Measurements from ENCODE around the gene THSD7A.

Gene THSD7A

GRCh38 chr7:11747715-11748485 lies 84.1 kb downstream of the THSD7A start:
- no peak for DNase-seq (ENCODE audit: insufficient read length)
- no peak for FAIRE-seq

GRCh38 chr7:11746591-11746990 lies 85.4 kb downstream of the THSD7A start:
- TF ChIP-seq TAF1 (IDR thresholded peaks at IDR 0.05; ENCODE audit: borderline replicate concordance, low read depth, low read length), result no peak
- TF ChIP-seq POLR2AphosphoS5 (IDR thresholded peaks at IDR 0.05; ENCODE audit: low read depth, low read length), result no peak
- no peak for TF ChIP-seq POLR2A (IDR thresholded peaks at IDR 0.05; ENCODE audit: low read depth, low read length)
- FAIRE-seq, result no peak
- no peak for DNase-seq (ENCODE audit: insufficient read length)

More at GRCh38 chr7:11747715-11748485, 84.1 kb downstream of the THSD7A start:
- no peak for TF ChIP-seq POLR2AphosphoS5 (IDR thresholded peaks at IDR 0.05; ENCODE audit: low read depth, low read length)
- TF ChIP-seq TAF1 (IDR thresholded peaks at IDR 0.05; ENCODE audit: borderline replicate concordance, low read depth, low read length), result no peak
- no peak for TF ChIP-seq POLR2A (IDR thresholded peaks at IDR 0.05; ENCODE audit: low read depth, low read length)

DNA sequence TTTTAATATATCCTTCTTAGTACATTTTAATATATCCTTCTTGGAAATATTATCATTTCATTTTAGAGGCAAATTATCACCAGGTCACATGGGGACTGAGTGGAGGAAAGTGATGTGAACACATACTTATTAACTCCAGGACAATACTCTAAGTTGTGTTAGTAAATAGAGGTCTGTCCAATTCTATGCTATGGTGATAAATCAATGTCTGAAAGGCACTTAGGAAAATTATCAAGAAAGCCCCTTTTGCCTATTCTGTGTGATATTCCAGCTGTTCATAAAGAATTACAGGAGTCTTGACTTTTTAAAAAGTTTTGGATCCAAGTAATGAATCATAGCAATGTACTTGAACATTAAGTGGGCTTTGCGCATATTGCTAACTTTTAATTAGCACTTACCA lies 88.5 kb downstream of the THSD7A start:
- TF ChIP-seq POLR2A (IDR thresholded peaks at IDR 0.05; ENCODE audit: low read depth, low read length), result no peak
- TF ChIP-seq POLR2AphosphoS5 (IDR thresholded peaks at IDR 0.05; ENCODE audit: low read depth, low read length), result no peak
- no peak for TF ChIP-seq TAF1 (IDR thresholded peaks at IDR 0.05; ENCODE audit: borderline replicate concordance, low read depth, low read length)
- no peak for DNase-seq (ENCODE audit: insufficient read length)
- no peak for FAIRE-seq

DNA sequence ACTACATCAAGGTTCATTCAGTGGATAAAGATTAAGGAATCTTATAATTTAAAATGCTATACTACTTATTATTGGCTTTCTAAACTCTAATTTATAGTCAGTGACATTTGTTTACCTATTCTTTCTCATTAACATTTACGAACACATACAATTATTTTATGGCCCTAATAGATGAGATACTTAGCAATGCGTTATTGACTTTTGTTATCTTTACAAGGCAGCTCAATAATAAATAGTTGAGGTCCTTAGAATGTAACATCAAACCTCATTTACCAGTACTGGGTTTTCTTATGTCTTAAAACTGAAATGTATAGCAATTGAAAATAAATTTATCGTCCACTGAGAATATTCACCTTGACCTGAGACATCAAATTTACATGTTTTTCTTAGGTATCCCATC lies 89.0 kb downstream of the THSD7A start:
- no peak for DNase-seq (ENCODE audit: insufficient read length)
- TF ChIP-seq POLR2AphosphoS5 (IDR thresholded peaks at IDR 0.05; ENCODE audit: low read depth, low read length) (no peak), TAF1 (IDR thresholded peaks at IDR 0.05; ENCODE audit: borderline replicate concordance, low read depth, low read length) (no peak), POLR2A (IDR thresholded peaks at IDR 0.05; ENCODE audit: low read depth, low read length) (no peak)
- no peak for FAIRE-seq

- FAIRE-seq, result no peak
- DNase-seq (ENCODE audit: insufficient read length), result no peak
Observed at GRCh38 chr7:11742496-11742895, 89.5 kb downstream of the THSD7A start.

GRCh38 chr7:11737723-11738122 lies 94.3 kb downstream of the THSD7A start:
- DNase-seq (ENCODE audit: insufficient read length) (no peak), FAIRE-seq (no peak)
- TF ChIP-seq POLR2AphosphoS5 (IDR thresholded peaks at IDR 0.05; ENCODE audit: low read depth, low read length) (no peak), POLR2A (IDR thresholded peaks at IDR 0.05; ENCODE audit: low read depth, low read length) (no peak), TAF1 (IDR thresholded peaks at IDR 0.05; ENCODE audit: borderline replicate concordance, low read depth, low read length) (no peak)

More at GRCh38 chr7:11742496-11742895, 89.5 kb downstream of the THSD7A start:
- TF ChIP-seq TAF1 (IDR thresholded peaks at IDR 0.05; ENCODE audit: borderline replicate concordance, low read depth, low read length), result no peak
- TF ChIP-seq POLR2A (IDR thresholded peaks at IDR 0.05; ENCODE audit: low read depth, low read length), result no peak
- TF ChIP-seq POLR2AphosphoS5 (IDR thresholded peaks at IDR 0.05; ENCODE audit: low read depth, low read length), result no peak

GRCh38 chr7:11732207-11732606 lies 99.8 kb downstream of the THSD7A start:
- FAIRE-seq (no peak), DNase-seq (ENCODE audit: insufficient read length) (no peak)
- no peak for TF ChIP-seq TAF1 (IDR thresholded peaks at IDR 0.05; ENCODE audit: borderline replicate concordance, low read depth, low read length)

DNA sequence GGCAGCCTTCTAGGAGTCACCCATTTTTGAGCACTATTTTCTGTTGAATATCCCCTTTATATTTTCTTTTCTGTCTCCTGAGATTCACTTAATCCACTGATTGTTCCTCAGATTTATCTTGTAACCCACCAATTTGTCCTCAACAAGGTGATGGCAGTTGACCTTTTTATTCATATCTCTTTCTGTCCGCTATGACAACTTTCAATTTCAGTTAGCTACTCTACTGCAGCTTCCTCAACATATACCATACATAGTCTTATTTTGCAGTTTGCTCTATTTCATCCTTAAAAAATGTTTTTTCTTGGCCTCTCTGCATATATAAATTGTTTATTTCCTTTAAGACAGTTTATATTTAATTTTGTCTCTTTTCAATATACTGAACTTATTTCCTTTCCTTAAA lies 101.3 kb downstream of the THSD7A start:
- no peak for TF ChIP-seq TAF1 (IDR thresholded peaks at IDR 0.05; ENCODE audit: borderline replicate concordance, low read depth, low read length)
- no peak for DNase-seq (ENCODE audit: insufficient read length)

GRCh38 chr7:11727864-11728263 lies 104.1 kb downstream of the THSD7A start:
- no peak for TF ChIP-seq POLR2AphosphoS5 (IDR thresholded peaks at IDR 0.05; ENCODE audit: low read depth, low read length)
- TF ChIP-seq TAF1 (IDR thresholded peaks at IDR 0.05; ENCODE audit: borderline replicate concordance, low read depth, low read length), result no peak
- TF ChIP-seq POLR2A (IDR thresholded peaks at IDR 0.05; ENCODE audit: low read depth, low read length), result no peak
- no peak for DNase-seq (ENCODE audit: insufficient read length)
- FAIRE-seq, result no peak

More for the DNA sequence above, 101.3 kb downstream of the THSD7A start:
- FAIRE-seq, result no peak

DNA sequence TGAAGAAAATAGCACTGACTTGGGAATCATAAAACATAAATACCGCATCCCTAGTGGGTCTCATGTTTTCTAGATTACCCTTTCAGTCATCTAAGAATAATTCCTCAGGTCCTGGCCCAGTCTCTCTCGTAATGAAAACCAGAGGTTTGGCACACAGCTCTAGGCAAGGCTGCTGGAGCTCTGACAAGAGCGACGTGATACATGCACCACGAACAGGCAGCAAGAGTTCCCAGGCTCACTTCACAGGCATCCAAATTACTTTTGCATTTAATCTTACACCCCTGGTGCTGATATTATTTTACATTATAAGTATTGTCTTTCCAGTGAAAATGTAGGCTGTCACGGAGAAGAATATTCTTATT lies 105.2 kb downstream of the THSD7A start:
- TF ChIP-seq TAF1 (IDR thresholded peaks at IDR 0.05; ENCODE audit: borderline replicate concordance, low read depth, low read length), result no peak
- no peak for TF ChIP-seq POLR2AphosphoS5 (IDR thresholded peaks at IDR 0.05; ENCODE audit: low read depth, low read length)
- no peak for TF ChIP-seq POLR2A (IDR thresholded peaks at IDR 0.05; ENCODE audit: low read depth, low read length)
- peak; percentile 58 for FAIRE-seq
- DNase-seq (ENCODE audit: insufficient read length), result no peak

GRCh38 chr7:11726001-11726793 lies 105.8 kb downstream of the THSD7A start:
- DNase-seq (ENCODE audit: insufficient read length), result no peak
- FAIRE-seq, result no peak
- TF ChIP-seq TAF1 (IDR thresholded peaks at IDR 0.05; ENCODE audit: borderline replicate concordance, low read depth, low read length) (no peak), POLR2A (IDR thresholded peaks at IDR 0.05; ENCODE audit: low read depth, low read length) (no peak), POLR2AphosphoS5 (IDR thresholded peaks at IDR 0.05; ENCODE audit: low read depth, low read length) (no peak)

DNA sequence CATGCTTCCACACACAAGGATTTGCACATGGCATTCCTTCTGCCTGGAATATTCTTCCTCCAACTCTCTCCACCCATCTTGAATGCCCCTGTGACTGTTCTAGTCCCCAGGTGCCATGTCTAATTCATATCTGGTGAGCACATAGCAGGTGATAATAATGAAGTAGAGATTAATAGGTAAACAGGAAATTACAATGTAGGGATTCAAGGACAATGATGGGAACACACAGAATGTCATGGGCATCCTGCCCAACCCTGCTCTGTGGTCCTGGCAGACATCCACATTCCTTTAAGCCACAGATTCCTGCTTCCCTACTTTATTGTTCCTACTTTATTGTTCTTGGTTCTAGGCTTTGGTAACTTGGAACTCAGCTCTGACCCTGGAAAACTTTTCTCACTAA lies 115.8 kb downstream of the THSD7A start:
- no peak for TF ChIP-seq TAF1 (IDR thresholded peaks at IDR 0.05; ENCODE audit: borderline replicate concordance, low read depth, low read length)
- TF ChIP-seq POLR2AphosphoS5 (IDR thresholded peaks at IDR 0.05; ENCODE audit: low read depth, low read length), result no peak
- no peak for TF ChIP-seq POLR2A (IDR thresholded peaks at IDR 0.05; ENCODE audit: low read depth, low read length)
- FAIRE-seq (peak; percentile 69), DNase-seq (ENCODE audit: insufficient read length) (no peak)

All from GM12892 (cell line).